H1 (cell line): ENCODE data around the gene RERE. TPM values are rescaled to one million over a fixed set of nuclear protein-coding genes. Genes with fewer than 3 reads are reported as not detected.
A peak's percentile ranks its signal among the peaks of the same experiment; 100 is the strongest.

Experiments
- CTCF ChIA-PET: fragments of 300-600 bp; sonication (Branson Sonifier 250); formaldehyde crosslinking; loops from one replicate; lab custom pipeline; 2021; ENCODE audit not compliant: partially characterized antibody; lab: Charles Lee
- POLR2A ChIA-PET: fragments of 300-600 bp; sonication (Branson Sonifier 250); formaldehyde crosslinking; loops from one replicate; lab custom pipeline; 2021; ENCODE audit warnings: inconsistent platforms; ENCODE audit not compliant: partially characterized antibody; lab: Charles Lee
- DNase-seq, 2 experiments: peaks; one replicate each; pipeline versions ENCODE4 v3.0.0 to v3.0.0-alpha.2; 2010 to 2022; ENCODE audit warnings: low spot score in 2 of 2, low read depth in 1 of 2, mixed read lengths in 1 of 2
- FAIRE-seq: peaks from 2 replicates; lab custom pipeline; 2011; peaks lifted over from hg19 to GRCh38; lab: Jason Lieb, UNC
- H2AFZ ChIP-seq: 2 replicates; pipeline ENCODE4 v1.8.1; 2012; ENCODE audit warnings: low read length, inconsistent platforms
- H2AK5ac ChIP-seq: 2 replicates; pipeline ENCODE4 v1.6.1; 2013; ENCODE audit warnings: low read depth, low read length
- H2BK120ac ChIP-seq: replicated peaks from 2 replicates; pipeline ENCODE3; 2013; ENCODE audit warnings: low read depth, low read length, inconsistent platforms
- H2BK12ac ChIP-seq: 2 replicates; pipeline ENCODE4 v1.6.1; 2013; ENCODE audit warnings: low read depth, low read length
- H2BK15ac ChIP-seq: 2 replicates; pipeline ENCODE4 v1.6.1; 2013; ENCODE audit warnings: low read length
- H2BK20ac ChIP-seq: 2 replicates; pipeline ENCODE4 v1.6.1; 2013; ENCODE audit warnings: low read length
- H2BK5ac ChIP-seq: 2 replicates; pipeline ENCODE4 v1.6.1; 2013; ENCODE audit warnings: low read depth, low read length
- H3K14ac ChIP-seq: 2 replicates; pipeline ENCODE4 v1.6.1; 2013; ENCODE audit warnings: inconsistent platforms; ENCODE audit not compliant: insufficient read length
- H3K18ac ChIP-seq: 2 replicates; pipeline ENCODE4 v1.6.1; 2013; ENCODE audit warnings: low read length; ENCODE audit errors: extremely low read depth
- H3K23ac ChIP-seq: 2 replicates; pipeline ENCODE4 v1.6.1; 2013; ENCODE audit warnings: inconsistent platforms; ENCODE audit not compliant: insufficient read length
- H3K23me2 ChIP-seq: 2 replicates; pipeline ENCODE4 v1.6.1; 2013; ENCODE audit warnings: low read depth, low read length
- H3K27ac ChIP-seq: 2 replicates; pipeline ENCODE4 v1.6.1; 2011; ENCODE audit warnings: low read depth, low read length, inconsistent platforms
- H3K27me3 ChIP-seq, 4 experiments: replicated peaks in 1 of 4; 1 replicate in 1 of 4; 2 replicates in 3 of 4; pipeline versions ENCODE4 v1.6.1 to v1.8.1; 2011 to 2013; ENCODE audit warnings: low read length in 3 of 4, mild to moderate bottlenecking in 3 of 4, inconsistent platforms in 2 of 4, mixed read lengths in 2 of 4, moderate library complexity in 1 of 4; ENCODE audit not compliant: control insufficient read depth in 3 of 4, insufficient read depth in 3 of 4; ENCODE audit errors: extremely low read depth in 1 of 4
- H3K36me3 ChIP-seq, 4 experiments: 2 replicates each; pipeline versions ENCODE4 v1.6.1 to v1.8.1; 2011 to 2013; ENCODE audit warnings: mild to moderate bottlenecking in 4 of 4, low read length in 3 of 4, moderate library complexity in 2 of 4, control low read depth in 1 of 4, inconsistent platforms in 1 of 4; ENCODE audit not compliant: insufficient read depth in 4 of 4, control insufficient read depth in 2 of 4
- H3K4ac ChIP-seq: replicated peaks from 2 replicates; pipeline ENCODE3; 2013; ENCODE audit warnings: low read length, low read depth, mixed read lengths, inconsistent platforms; ENCODE audit not compliant: insufficient read length
- H3K4me1 ChIP-seq, 4 experiments: replicated peaks in 1 of 4; 1 replicate in 1 of 4; 2 replicates in 3 of 4; pipeline versions ENCODE4 v1.6.1 to v1.8.1; 2011 to 2013; ENCODE audit warnings: low read length in 3 of 4, inconsistent platforms in 2 of 4, mixed read lengths in 1 of 4; ENCODE audit not compliant: insufficient read depth in 4 of 4, control insufficient read depth in 3 of 4
- H3K4me2 ChIP-seq, 2 experiments: 2 replicates each; pipeline versions ENCODE4 v1.6.1 to v1.8.1; 2011 to 2013; ENCODE audit warnings: low read depth in 2 of 2, low read length in 2 of 2, control low read depth in 1 of 2, inconsistent platforms in 1 of 2, mild to moderate bottlenecking in 1 of 2; ENCODE audit not compliant: insufficient read depth in 1 of 2
- H3K4me3 ChIP-seq, 4 experiments: fragments of 200-600, 300-600 bp in 1 of 4; sonication (generic), shearing (Covaris generic), sonication (Bioruptor Twin) in 1 of 4; 2 replicates each; pipeline versions ENCODE4 v1.5.1 to v1.8.1; 2011 to 2016; ENCODE audit warnings: low read length in 4 of 4, low read depth in 3 of 4, control low read depth in 2 of 4, inconsistent platforms in 2 of 4, mild to moderate bottlenecking in 2 of 4, mixed read lengths in 1 of 4, moderate library complexity in 1 of 4; ENCODE audit not compliant: insufficient read depth in 2 of 4; ENCODE audit errors: extremely low read depth in 1 of 4
- H3K56ac ChIP-seq: replicated peaks from 2 replicates; pipeline ENCODE3; 2013; ENCODE audit warnings: low read depth, mild to moderate bottlenecking, mixed read lengths, low read length, inconsistent platforms; ENCODE audit not compliant: insufficient read length
- H3K79me1 ChIP-seq: 2 replicates; pipeline ENCODE4 v1.6.1; 2013; ENCODE audit warnings: low read depth, low read length, control low read depth
- H3K79me2 ChIP-seq, 2 experiments: 2 replicates each; pipeline versions ENCODE4 v1.6.1 to v1.8.1; 2012 to 2013; ENCODE audit warnings: low read length in 2 of 2, mild to moderate bottlenecking in 2 of 2, inconsistent platforms in 1 of 2; ENCODE audit not compliant: insufficient read depth in 2 of 2, control insufficient read depth in 1 of 2
- H3K9ac ChIP-seq, 4 experiments: replicated peaks in 1 of 4; 1 replicate in 1 of 4; 2 replicates in 3 of 4; pipeline versions ENCODE4 v1.6.1 to v1.8.1; 2011 to 2013; ENCODE audit warnings: low read depth in 3 of 4, low read length in 3 of 4, control low read depth in 2 of 4, mild to moderate bottlenecking in 2 of 4, moderate library complexity in 2 of 4, inconsistent platforms in 1 of 4; ENCODE audit errors: extremely low read depth in 1 of 4
- H3K9me3 ChIP-seq, 2 experiments: 2 replicates each; pipeline versions ENCODE4 v1.6.1 to v1.8.1; 2012 to 2013; ENCODE audit warnings: mild to moderate bottlenecking in 2 of 2, moderate library complexity in 2 of 2, control low read depth in 1 of 2, inconsistent platforms in 1 of 2, low read depth in 1 of 2, low read length in 1 of 2, mixed read lengths in 1 of 2; ENCODE audit not compliant: insufficient read depth in 2 of 2
- H4K20me1 ChIP-seq, 2 experiments: replicated peaks in 1 of 2; 2 replicates each; pipeline versions ENCODE3 to v1.8.1; 2011 to 2013; ENCODE audit warnings: inconsistent platforms in 2 of 2, low read length in 2 of 2, mild to moderate bottlenecking in 1 of 2; ENCODE audit not compliant: insufficient read depth in 2 of 2, control insufficient read depth in 1 of 2
- H4K5ac ChIP-seq: 2 replicates; pipeline ENCODE4 v1.6.1; 2013; ENCODE audit warnings: low read length, low read depth, mixed read lengths, inconsistent platforms; ENCODE audit not compliant: insufficient read length
- H4K8ac ChIP-seq: 2 replicates; pipeline ENCODE4 v1.8.0; 2013; ENCODE audit warnings: mild to moderate bottlenecking, moderate library complexity, low read length, inconsistent platforms; ENCODE audit not compliant: insufficient read depth; ENCODE audit errors: extremely low read depth
- H4K91ac ChIP-seq: replicated peaks from 2 replicates; pipeline ENCODE3; 2013; ENCODE audit warnings: low read length, mixed read lengths, inconsistent platforms; ENCODE audit not compliant: insufficient read length
- CHD1 ChIP-seq: IDR thresholded peaks from 2 replicates; pipeline ENCODE4 v1.6.1; 2012; ENCODE audit warnings: low read depth, low read length, improper control_type of control experiment
- CTBP2 ChIP-seq: IDR thresholded peaks from 2 replicates; pipeline ENCODE4 v1.7.0; 2011; ENCODE audit warnings: borderline replicate concordance, mild to moderate bottlenecking, moderate library complexity, mixed read lengths, low read length; ENCODE audit not compliant: insufficient read depth, insufficient read length
- MAFK ChIP-seq: IDR thresholded peaks from 2 replicates; pipeline ENCODE4 v1.6.1; 2012; ENCODE audit warnings: low read depth, mild to moderate bottlenecking, improper control_type of control experiment, low read length
- MAX ChIP-seq: IDR thresholded peaks from 2 replicates; pipeline ENCODE4 v1.6.1; 2012; ENCODE audit warnings: inconsistent platforms
- PHF8 ChIP-seq: fragments of 200-600 bp; sonication (generic); conservative IDR thresholded peaks from 2 replicates; pipeline ENCODE4 v1.7.1; 2012; ENCODE audit warnings: low read depth, mild to moderate bottlenecking, inconsistent platforms, low read length, moderate library complexity
- SIN3A ChIP-seq, 2 experiments: IDR thresholded peaks in 1 of 2; conservative IDR thresholded peaks in 1 of 2; 2 replicates each; pipeline ENCODE4 v1.6.1; 2011 to 2012; ENCODE audit warnings: low read length in 2 of 2, improper control_type of control experiment in 1 of 2, low read depth in 1 of 2, mild to moderate bottlenecking in 1 of 2
- SP1 ChIP-seq: IDR thresholded peaks from 2 replicates; pipeline ENCODE4 v1.6.1; 2011; ENCODE audit warnings: low read depth, low read length
- SUZ12 ChIP-seq: fragments of 200-600 bp; sonication (generic); IDR thresholded peaks from 2 replicates; pipeline ENCODE4 v1.6.1; 2012; ENCODE audit warnings: mild to moderate bottlenecking, inconsistent platforms, low read length, moderate library complexity, mixed read lengths
- TAF1 ChIP-seq: IDR thresholded peaks from 2 replicates; pipeline ENCODE4 v1.6.1; 2011; ENCODE audit warnings: mild to moderate bottlenecking, low read depth, low read length
- WGBS, 2 experiments: shearing (Covaris generic) in 1 of 2; methylation state at CpG; one replicate each; pipeline versions ENCODE4 v1.1.6 to v1.1.7; 2013 to 2015; ENCODE audit warnings: low lambda C conversion rate in 2 of 2, mixed read lengths in 2 of 2, inconsistent platforms in 1 of 2, low coverage in 1 of 2, missing lambda C conversion rate in 1 of 2; ENCODE audit not compliant: insufficient replicate concordance in 2 of 2, insufficient coverage in 1 of 2, insufficient read length in 1 of 2; ENCODE audit errors: extremely low coverage in 1 of 2, missing lambda C conversion rate in 1 of 2; 5-methylcytosine and 5-hydroxymethylcytosine counted together
- polyA plus RNA-seq, 7 experiments: library from polyadenylated mRNA; depleted of rRNA in 3 of 7; stranded (reverse) in 5 of 7; unstranded in 2 of 7; fragments of >200 nt in 5 of 7; fragments of 200-250 nt in 2 of 7; gene quantifications; 1 replicate in 5 of 7; 2 replicates in 1 of 7; 4 replicates in 1 of 7; pipeline versions ENCODE4 v1.2.1 to v1.2.3, GENCODE V29; 2011 to 2013; ENCODE audit warnings: missing spikeins in 2 of 7, mixed read lengths in 2 of 7
- total RNA-seq: library from RNA; stranded (reverse); fragmentation: NEBNext Ultra II Directional; extraction: Animal tissue kit (Norgen Biotek cat#: 25700); gene quantifications from 2 replicates; pipeline ENCODE4 v1.2.1, GENCODE V29; 2021
- TF ChIP-seq, protein P1 (sequence below): IDR thresholded peaks from 2 replicates; pipeline ENCODE4 v1.6.1; 2012; ENCODE audit warnings: inconsistent platforms

The RERE gene
- total and polyA plus RNA-seq, 2 of the 8 experiments (the other 6 are each of a cell fraction or from before 2014, with no cell fraction given) = 15.3 to 142 TPM

DNA sequence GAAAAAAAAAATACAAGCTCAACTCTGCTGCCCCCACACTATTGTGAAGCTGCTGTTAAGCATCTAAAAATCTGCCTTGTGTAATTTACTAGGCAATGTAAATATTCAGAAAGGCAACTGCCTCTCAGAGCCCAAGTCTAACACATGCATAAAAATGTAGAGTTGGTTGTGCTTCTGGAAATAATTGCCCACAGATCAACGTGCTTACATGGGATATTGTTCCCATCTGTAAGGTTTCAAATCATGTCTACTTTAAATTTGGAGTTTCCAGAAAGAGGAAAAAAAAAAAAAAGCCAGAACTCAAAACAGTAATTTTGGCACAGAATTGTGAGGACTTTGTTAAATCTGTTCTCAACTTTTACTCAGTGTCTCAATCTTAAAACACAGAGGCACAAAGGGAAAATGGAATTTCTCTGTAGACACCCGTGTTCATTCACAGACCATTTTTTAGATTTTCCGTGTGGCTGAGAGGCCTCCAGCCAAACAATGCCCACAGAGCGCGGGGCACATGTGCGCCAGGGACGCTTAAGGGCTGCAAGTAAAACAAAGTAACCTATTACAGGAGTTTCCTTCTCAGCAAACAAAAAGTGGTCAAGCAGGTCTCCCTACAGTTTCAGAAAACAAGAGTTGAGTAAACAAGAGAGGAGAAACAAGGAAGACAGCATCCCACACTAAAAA lies 115.5 kb downstream of the RERE start:
- Histone ChIP-seq H3K23ac (no peak overlapping the region), H3K36me3 (no peaks in the 10 kb centered on the region), H3K23me2 (peaks cover 7% of the 10 kb centered on the region), H2AFZ (no peak overlapping the region), H4K91ac (no peak overlapping the region), H3K9ac (peak overlapping the region; percentile 77 to 99 (median 86)), H2BK5ac (peak overlapping the region; percentile 64; the same call in 1 of the 2 replicates), H2BK20ac (no peak overlapping the region), H3K4me3 (peak overlapping the region; percentile 65 to 98 (median 76)), H3K4me2 (peak overlapping the region; percentile 77 to 92), H2AK5ac (no peak overlapping the region), H4K5ac (peak overlapping the region; percentile 75), H3K4me1 (peaks cover 2 to 22% (median 18%) of the 10 kb centered on the region in 4 experiments; a peak in 6 of 7 replicates), H2BK120ac (peak overlapping the region; percentile 38), H3K79me2 (peaks cover 24 to 91% of the 10 kb centered on the region in 2 experiments), H4K8ac (no peak overlapping the region), H3K18ac (no peak overlapping the region), H2BK15ac (no peak overlapping the region), H2BK12ac (no peak overlapping the region; the same call in 1 of the 2 replicates), H3K14ac (peak overlapping the region; percentile 38), H3K4ac (peak overlapping the region; percentile 89), H3K56ac (peak overlapping the region; percentile 37), H3K79me1 (no peaks in the 10 kb centered on the region), H3K9me3 (no peaks in the 10 kb centered on the region), H4K20me1 (peaks cover 8 to 12% of the 10 kb centered on the region in 2 experiments), H3K27ac (peak overlapping the region; percentile 86), H3K27me3 (no peaks in the 10 kb centered on the region)
- ChIA-PET POLR2A (interaction anchor here (0.6 to 6.3 kb wide), 9 partner anchors 9 to 150 kb away, joined by 3 to 73 read pairs (median 7); partner anchors contain the start of gene RERE), CTCF (interaction anchor here (0.7 to 2.7 kb wide), 5 partner anchors 16 to 330 kb away, joined by 3 to 12 read pairs (median 3); no protein-coding TSS in a partner anchor)
- WGBS, 2 experiments = 1% methylated on average over 7 of the region's 7 CpGs; no CpG with 5 or more reads in 1 of the 2 experiments
- no peak for DNase-seq
- FAIRE-seq = no peak
- TF ChIP-seq CHD1 = 0 out of 2 replicates have a peak, but pooled peaks have one; percentile 43
- TF ChIP-seq SIN3A (conservative IDR thresholded peaks at IDR 0.05 in 1 of 2, IDR thresholded peaks at IDR 0.05 in 1 of 2; ENCODE audit: low read depth in 1 of 2, low read length in 2 of 2) = peak in 1 of 2 experiments; percentile 46; a peak in 1 of 4 replicates
- peak; percentile 90 for TF ChIP-seq MAX
- TF ChIP-seq, protein P1, sequence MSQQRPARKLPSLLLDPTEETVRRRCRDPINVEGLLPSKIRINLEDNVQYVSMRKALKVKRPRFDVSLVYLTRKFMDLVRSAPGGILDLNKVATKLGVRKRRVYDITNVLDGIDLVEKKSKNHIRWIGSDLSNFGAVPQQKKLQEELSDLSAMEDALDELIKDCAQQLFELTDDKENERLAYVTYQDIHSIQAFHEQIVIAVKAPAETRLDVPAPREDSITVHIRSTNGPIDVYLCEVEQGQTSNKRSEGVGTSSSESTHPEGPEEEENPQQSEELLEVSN = peak; percentile 23; the same call in 1 of the 2 replicates
- no peak for TF ChIP-seq CTBP2
- 0 out of 2 replicates have a peak, but pooled peaks have one; percentile 22 for TF ChIP-seq SP1
- no peak for TF ChIP-seq MAFK
- no peak for TF ChIP-seq SUZ12
- TF ChIP-seq PHF8 = 0 out of 2 replicates have a peak, but pooled peaks have one; percentile 30
- peak; percentile 83 for TF ChIP-seq TAF1
